Measurements from ENCODE around the gene SCRT2.

Gene SCRT2

DNA sequence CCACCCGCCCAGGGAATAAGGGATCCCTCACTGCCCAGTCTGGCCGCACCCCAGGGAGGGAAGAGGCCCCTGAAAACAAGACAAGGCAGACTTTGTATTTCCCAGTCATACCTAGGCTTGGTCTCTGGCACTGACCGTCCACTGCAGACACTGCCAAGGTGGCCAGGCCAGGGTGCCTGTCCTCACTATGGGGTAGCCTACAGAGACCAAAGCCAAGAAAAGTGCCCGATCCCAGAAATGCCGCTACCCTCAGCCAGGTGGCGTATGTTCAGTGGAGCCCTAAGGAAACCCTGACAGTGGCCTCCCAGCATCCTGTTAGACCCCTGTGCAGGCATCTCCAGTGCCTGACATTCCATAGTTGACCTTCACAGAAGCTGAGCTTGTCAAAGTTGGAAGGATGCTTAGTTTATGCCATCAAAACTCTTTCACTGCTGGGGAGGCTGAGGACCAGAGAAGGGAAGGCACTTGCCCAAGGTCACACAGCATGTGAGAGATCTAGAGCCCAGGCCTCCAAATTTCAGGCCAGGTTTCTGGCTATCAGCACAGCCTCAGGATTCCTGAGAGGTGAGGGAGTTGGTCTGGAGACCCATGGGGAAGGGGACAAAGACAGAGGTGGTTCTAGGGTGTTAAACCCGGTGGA lies 2.5 kb downstream of the SCRT2 start:
- peak; percentile 23 for DNase-seq (ENCODE audit: low spot score)

DNA sequence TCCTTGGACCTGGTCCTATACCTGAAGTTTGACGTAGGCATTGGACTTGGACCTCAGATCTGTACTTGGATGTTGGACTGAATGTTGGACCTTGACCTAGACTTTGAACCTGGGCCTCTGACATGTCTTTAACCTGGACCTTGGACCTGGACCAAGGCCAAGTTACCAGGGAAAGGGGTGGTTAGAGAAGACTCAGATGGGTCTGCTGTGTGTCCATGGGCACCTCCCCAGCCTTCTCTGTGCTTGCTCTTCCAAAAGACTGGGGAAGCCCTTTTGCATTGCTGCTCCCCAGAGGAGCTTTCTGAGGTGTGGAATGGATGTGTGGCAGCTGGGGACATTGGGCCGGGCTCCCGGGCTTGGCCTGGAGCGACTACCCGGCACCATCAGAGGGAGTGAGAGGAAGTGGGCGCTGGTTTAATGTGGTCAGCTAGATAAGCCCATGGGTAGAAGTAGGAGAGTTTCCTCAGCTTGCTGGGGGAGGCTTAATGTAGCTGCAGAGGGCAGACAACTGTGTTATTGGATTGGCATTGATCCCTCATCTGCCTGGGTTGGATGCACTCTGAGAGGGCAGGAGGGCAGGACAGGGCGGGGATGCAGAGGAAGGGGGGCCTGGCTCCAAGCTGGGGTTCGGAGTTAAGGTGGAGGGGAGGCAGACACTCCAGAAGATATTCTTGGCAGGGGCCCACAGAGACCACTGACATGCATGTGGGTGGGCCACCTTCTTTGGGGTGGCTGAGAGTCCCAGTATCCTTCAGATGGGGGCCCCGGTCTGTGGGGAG lies 4.2 kb downstream of the SCRT2 start:
- no peak for DNase-seq (ENCODE audit: low spot score)

GRCh38 chr20:669573-669972 lies 6.0 kb downstream of the SCRT2 start:
- no peak for DNase-seq (ENCODE audit: low spot score)

DNA sequence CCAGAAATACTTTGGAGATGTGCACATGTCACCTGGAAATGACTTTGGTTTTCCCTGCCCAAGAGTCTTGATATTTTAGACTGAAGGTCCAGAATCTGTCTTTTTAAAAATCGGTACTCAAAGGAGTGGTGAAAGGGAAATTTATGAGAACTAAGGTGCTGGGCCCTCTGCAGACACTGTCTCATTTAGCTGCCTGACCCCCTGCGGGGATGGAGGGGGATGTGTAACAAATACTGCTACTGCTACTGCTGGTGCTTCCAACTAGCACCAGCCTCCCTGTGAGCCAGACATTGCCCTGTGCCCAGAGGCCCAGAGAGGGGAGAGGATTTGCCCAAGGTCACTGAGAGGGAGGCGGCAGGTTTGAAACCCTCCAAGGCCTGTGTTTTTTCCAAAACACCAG lies 7.0 kb downstream of the SCRT2 start:
- DNase-seq (ENCODE audit: low spot score), result no peak

- DNase-seq (ENCODE audit: low spot score), result no peak
These were observed 7.6 kb downstream of the SCRT2 start for GRCh38 chr20:668050-668449.

- peak; percentile 47 for DNase-seq (ENCODE audit: low spot score)
These were observed 8.1 kb downstream of the SCRT2 start for GRCh38 chr20:667351-668034.

GRCh38 chr20:666877-667276 lies 8.7 kb downstream of the SCRT2 start:
- DNase-seq (ENCODE audit: low spot score), result no peak

DNA sequence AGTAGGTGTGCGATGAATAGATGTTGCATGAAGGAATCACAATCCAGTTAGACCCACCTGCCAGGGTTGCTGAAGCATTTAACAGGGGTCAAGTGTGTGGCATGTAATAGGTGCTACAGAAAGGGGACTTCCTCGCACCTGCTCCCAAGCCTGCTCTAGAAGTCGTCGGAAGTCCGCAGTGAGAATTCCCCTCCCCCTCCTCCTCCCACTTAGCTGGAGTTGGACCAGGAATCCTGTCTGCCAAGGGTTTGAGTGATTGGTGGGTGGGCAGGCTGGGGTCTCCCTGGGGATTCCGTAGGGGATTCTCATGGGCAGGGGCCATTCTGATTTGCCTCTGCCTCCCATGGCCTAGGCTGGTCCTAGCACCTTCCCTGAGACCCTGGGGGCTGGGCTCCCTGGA lies 10.3 kb downstream of the SCRT2 start:
- DNase-seq (ENCODE audit: low spot score), result no peak

DNA sequence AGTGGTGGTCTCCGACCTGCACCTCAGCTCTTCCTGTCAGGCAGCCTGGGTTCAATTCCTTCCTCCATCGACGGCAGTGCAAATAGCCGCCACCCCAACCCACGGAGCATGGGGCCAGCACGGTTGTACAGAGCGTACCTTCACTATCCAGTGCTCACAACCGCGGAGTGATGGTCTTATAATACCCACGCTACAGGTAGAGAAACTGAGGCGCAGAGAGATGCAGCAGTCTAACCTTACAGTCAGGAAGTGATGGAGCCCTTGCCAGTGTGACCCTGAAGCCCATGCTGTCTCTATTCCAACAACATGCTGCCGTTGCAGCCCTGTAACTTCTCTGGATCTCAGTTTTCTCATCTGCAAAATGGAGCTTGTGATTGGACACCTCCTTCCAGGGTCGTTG lies 11.0 kb downstream of the SCRT2 start:
- no peak for DNase-seq (ENCODE audit: low spot score)

DNA sequence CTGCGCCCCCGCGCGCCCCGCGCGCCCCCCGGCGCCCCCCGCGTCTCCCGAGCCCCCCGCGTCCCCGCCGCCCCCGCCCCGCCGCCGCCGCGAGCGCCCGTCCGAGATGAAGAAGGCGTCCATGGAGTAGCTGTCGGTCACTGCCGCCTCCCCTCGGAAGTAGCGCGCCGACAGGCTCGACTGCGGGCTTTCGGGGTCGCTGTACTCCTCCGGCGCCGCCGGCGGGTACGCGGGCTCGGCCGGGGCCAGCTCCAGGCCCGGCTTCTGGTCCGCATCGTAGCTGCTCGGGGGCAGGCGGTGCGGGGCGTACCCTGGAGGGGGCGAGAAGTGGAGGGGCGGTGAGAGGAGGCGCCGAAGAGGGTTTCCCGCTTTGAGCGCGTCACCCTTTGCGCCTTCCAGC lies 11.5 kb downstream of the SCRT2 start:
- no peak for DNase-seq (ENCODE audit: low spot score)

DNA sequence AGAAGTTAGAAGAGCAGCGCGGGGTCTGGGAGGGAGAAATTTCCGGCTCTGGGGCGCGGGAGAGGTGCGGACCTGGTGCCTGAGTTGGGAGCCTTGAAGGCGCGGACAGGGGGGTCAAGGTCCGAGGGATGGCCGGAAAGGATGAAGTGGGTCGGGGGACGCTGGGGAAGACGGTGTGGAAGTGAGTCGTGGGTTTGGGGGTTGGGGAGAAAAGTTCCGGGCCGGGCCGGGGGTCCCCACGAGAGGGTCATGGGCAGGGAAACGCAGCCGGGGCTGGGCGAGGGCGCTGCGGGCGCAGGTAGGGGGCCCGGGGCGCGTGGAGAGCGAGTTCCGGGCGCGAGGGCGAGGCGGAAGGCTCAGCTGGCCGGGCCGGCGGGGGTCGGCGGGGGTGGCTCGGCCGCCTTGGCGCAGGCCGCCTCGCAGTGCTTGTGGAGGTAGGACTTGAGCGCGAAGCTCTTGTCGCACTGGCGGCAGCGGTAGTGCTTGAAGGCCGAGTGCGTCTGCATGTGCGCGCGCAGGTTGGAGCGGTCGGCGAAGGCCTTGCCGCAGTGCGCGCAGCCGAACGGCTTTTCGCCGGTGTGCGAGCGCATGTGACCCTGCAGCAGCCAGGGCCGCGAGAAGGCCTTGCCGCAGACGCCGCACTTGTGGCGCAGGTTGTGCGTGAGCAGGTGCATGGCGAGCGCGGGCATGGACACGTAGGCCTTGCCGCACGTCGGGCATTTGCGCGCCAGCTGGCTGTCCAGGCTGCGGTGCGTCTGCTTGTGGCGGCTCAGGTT lies 12.1 kb downstream of the SCRT2 start:
- no peak for DNase-seq (ENCODE audit: low spot score)

- no peak for DNase-seq (ENCODE audit: low spot score)
These were observed 13.1 kb downstream of the SCRT2 start for GRCh38 chr20:662277-663192.

- no peak for DNase-seq (ENCODE audit: low spot score)
These were observed 13.9 kb downstream of the SCRT2 start for GRCh38 chr20:661474-662270.

DNA sequence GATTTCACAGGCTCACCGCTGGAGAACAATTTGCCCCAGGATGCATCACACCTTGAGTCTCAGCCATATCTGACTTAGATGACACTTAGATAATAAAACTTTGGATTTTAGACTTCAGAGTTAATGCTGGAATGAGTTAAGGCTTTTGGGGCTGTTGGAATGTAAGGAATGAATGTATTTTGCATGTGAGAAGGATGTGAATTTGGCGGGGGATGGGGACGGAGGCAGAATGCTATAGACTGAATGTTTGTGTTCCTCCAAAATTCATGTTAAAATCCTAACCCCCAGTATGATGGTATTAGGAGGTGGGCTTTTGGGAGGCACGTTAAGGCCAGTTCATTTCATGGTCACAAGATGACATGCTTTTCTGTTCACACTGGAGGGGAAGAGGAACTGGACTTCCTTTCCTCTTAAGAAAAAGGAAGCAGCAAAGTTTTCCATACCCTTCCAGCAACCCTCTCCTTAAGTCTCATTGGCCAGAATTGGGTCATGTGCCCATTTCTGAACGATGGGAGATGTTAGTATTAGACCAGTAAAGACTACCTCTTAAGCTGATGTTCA lies 16.8 kb downstream of the SCRT2 start:
- DNase-seq (ENCODE audit: low spot score), result no peak

DNA sequence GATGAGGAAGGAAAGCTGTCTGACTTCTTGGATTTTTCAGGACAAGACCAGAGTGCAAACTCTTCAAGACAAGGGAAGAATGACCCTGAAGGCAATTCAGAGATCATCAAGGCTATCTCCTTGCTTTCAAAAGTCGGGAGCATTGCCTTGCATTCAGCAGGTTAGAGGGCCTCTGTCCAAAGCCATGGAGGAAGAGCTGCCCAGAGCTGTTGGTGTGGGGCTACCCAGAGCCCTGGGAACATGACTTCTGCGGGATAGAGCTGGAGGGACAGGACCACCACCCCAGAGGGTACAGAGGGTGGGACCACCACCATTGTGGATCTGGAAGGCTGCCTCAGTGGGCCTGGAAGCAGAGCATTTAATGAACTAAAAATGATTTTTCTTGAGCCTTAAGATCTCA lies 17.4 kb downstream of the SCRT2 start:
- DNase-seq (ENCODE audit: low spot score), result no peak

- no peak for DNase-seq (ENCODE audit: low spot score)
These were observed 19.6 kb downstream of the SCRT2 start for GRCh38 chr20:655726-656624.

GRCh38 chr20:654417-654750 lies 21.2 kb downstream of the SCRT2 start:
- DNase-seq (ENCODE audit: low spot score), result no peak

DNA sequence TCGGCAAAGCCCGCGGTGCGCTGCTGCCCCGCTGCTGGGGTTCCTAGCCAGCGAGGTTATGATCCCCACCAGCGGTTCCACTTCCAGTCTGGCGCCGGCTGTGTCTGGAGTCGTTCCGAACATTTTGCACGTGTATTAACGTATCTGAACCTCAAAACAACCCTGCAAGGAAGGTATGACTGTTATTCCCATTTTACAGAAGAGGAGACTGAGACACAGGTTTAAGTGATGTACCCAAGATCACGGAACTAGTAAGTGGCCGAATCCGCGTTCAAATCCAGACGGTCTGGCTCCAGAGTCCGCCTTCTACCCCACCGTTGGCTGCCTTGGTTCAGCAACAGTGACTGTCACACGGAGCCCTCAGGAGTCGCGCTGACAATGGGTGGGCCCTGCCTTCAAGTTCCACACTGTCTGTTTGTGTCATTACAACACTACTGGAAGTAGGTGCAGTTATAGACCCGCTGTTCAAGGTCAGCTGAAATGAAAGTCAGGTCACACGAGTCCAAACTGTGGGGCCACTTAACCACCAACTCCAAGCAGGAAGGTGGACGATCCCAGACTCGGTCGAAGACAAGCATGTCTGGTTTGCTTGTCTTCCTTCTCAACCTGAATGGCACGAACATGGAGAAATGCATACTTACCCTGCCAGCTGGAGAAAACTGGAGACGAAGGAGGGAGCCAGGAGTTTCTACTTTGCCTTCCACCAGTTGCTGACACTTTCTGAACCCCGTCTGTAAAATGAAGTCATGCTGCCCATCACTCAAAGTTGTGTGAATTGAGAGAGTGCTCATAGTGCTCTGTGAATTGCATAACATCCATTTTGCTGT lies 21.8 kb downstream of the SCRT2 start:
- DNase-seq (ENCODE audit: low spot score), result no peak
